HepG2 (cell line): ENCODE results near the gene NIFK. TPM values are rescaled to one million over a fixed set of nuclear protein-coding genes. Genes with fewer than 3 reads are reported as not detected.
A peak's percentile ranks its signal among the peaks of the same experiment; 100 is the strongest.

ENCODE experiments used
- EED ChIP-seq: sonication (generic); formaldehyde crosslinking; IDR thresholded peaks from 2 replicates; pipeline ENCODE4 v1.5.0; 2020; ENCODE audit warnings: mild to moderate bottlenecking, missing genetic modification reagents
- ELK4 ChIP-seq: sonication (generic); formaldehyde crosslinking; IDR thresholded peaks from 2 replicates; pipeline ENCODE4 v1.9.0; 2021; ENCODE audit warnings: missing genetic modification reagents, borderline replicate concordance
- HNRNPLL ChIP-seq: fragments of 200-400 bp; formaldehyde crosslinking; IDR thresholded peaks from 2 replicates; pipeline ENCODE4 v1.6.1; 2017; ENCODE audit warnings: mild to moderate bottlenecking, low read depth, low read length; ENCODE audit not compliant: poor library complexity, severe bottlenecking
- NCOR1 ChIP-seq: fragments of 200-600 bp; sonication (generic); IDR thresholded peaks from 2 replicates; pipeline ENCODE4 v1.7.0; 2017; ENCODE audit warnings: antibody characterized with exemption, low read length, borderline replicate concordance
- SMAD1 ChIP-seq: sonication (generic); formaldehyde crosslinking; IDR thresholded peaks from 2 replicates; pipeline ENCODE4 v1.4.0; 2020; ENCODE audit warnings: missing genetic modification reagents, low read depth, mild to moderate bottlenecking, borderline replicate concordance
- SMC3 ChIP-seq: IDR thresholded peaks from 2 replicates; pipeline ENCODE4 v1.6.1; 2011; ENCODE audit warnings: low read length, improper control_type of control experiment
- SP1 ChIP-seq, 2 experiments: fragments of 450-650 bp in 1 of 2; sonication (generic) in 1 of 2; formaldehyde crosslinking in 1 of 2; IDR thresholded peaks; 2 replicates each; pipeline versions ENCODE4 v1.4.0 to v1.6.1; 2016 to 2020; ENCODE audit warnings: missing genetic modification reagents in 1 of 2
- ZBED4 ChIP-seq: sonication (generic); formaldehyde crosslinking; IDR thresholded peaks from 2 replicates; pipeline ENCODE4 v1.4.0; 2020; ENCODE audit warnings: missing genetic modification reagents, borderline replicate concordance
- ZNF318 ChIP-seq: sonication (generic); formaldehyde crosslinking; IDR thresholded peaks from 2 replicates; pipeline ENCODE4 v1.4.0; 2020; ENCODE audit warnings: mild to moderate bottlenecking, missing genetic modification reagents
- ZNF343 ChIP-seq: sonication (generic); formaldehyde crosslinking; IDR thresholded peaks from 2 replicates; pipeline ENCODE4 v1.4.0; 2020; ENCODE audit warnings: mild to moderate bottlenecking, missing genetic modification reagents
- ZNF513 ChIP-seq: sonication (generic); formaldehyde crosslinking; conservative IDR thresholded peaks from 2 replicates; pipeline ENCODE4 v1.5.0; 2020; ENCODE audit warnings: missing genetic modification reagents
- ZNF605 ChIP-seq: sonication (generic); formaldehyde crosslinking; IDR thresholded peaks from 2 replicates; pipeline ENCODE4 v1.8.0; 2022; ENCODE audit warnings: mild to moderate bottlenecking, missing genetic modification reagents
- polyA plus RNA-seq, 8 experiments: library from polyadenylated mRNA; depleted of rRNA in 3 of 8; stranded (reverse) in 7 of 8; unstranded in 1 of 8; fragments of >200 nt; fragmentation: Illumina TruSeq in 4 of 8; extraction: Trizol in 4 of 8; gene quantifications; 2 replicates each; pipeline versions ENCODE4 v1.2.1 to v1.2.3, GENCODE V29; 2011 to 2016; ENCODE audit warnings: low read depth in 4 of 8, missing spikeins in 1 of 8, mixed read lengths in 1 of 8; ENCODE audit not compliant: insufficient read depth in 1 of 8
- total RNA-seq, 5 experiments: library from RNA; depleted of rRNA; stranded (reverse); fragments of >200 nt; fragmentation: Illumina TruSeq; extraction: Trizol; gene quantifications; 2 replicates each; pipeline ENCODE4 v1.2.3, GENCODE V29; 2016; ENCODE audit warnings: low read depth in 1 of 5

NIFK gene
- total and polyA plus RNA-seq, 2 of the 13 experiments (the other 11 are each of a cell fraction or from before 2014, with no cell fraction given): 19.6 to 105 TPM

GRCh38 chr2:121755237-121756111, 18.8 kb upstream of the NIFK start, which contains the start of gene TSN (continued):
- TF ChIP-seq ZNF605 (CRISPR knock-in tag): peak; percentile 95
- peak; percentile 98 for TF ChIP-seq EED (CRISPR knock-in tag)
- TF ChIP-seq ZNF318 (CRISPR knock-in tag): peak; percentile 62; the same call in 1 of the 2 replicates
- peak; percentile 82 for TF ChIP-seq ZBED4 (CRISPR knock-in tag)
- TF ChIP-seq ZNF513: no peak
- TF ChIP-seq SMAD1 (CRISPR knock-in tag): peak; percentile 95; the same call in 1 of the 2 replicates
- 0 out of 2 replicates have a peak, but pooled peaks have one; percentile 67 for TF ChIP-seq SP1 (IDR thresholded peaks at IDR 0.05)
- TF ChIP-seq SP1 (CRISPR knock-in tag; IDR thresholded peaks at IDR 0.05): peak; percentile 100
- no peak for TF ChIP-seq SMC3
- TF ChIP-seq ZNF343: peak; percentile 65; the same call in 1 of the 2 replicates
- peak; percentile 98 for TF ChIP-seq HNRNPLL
- TF ChIP-seq ELK4 (CRISPR knock-in tag): no peak
- peak; percentile 41; the same call in 1 of the 2 replicates for TF ChIP-seq NCOR1
